ENCODE results near the gene RPRD1B. TPM values are rescaled to one million over a fixed set of nuclear protein-coding genes. Genes with fewer than 3 reads are reported as not detected.

Gene RPRD1B
- total RNA-seq, 1 donor from 2014 or later, result 37.7 TPM

DNA sequence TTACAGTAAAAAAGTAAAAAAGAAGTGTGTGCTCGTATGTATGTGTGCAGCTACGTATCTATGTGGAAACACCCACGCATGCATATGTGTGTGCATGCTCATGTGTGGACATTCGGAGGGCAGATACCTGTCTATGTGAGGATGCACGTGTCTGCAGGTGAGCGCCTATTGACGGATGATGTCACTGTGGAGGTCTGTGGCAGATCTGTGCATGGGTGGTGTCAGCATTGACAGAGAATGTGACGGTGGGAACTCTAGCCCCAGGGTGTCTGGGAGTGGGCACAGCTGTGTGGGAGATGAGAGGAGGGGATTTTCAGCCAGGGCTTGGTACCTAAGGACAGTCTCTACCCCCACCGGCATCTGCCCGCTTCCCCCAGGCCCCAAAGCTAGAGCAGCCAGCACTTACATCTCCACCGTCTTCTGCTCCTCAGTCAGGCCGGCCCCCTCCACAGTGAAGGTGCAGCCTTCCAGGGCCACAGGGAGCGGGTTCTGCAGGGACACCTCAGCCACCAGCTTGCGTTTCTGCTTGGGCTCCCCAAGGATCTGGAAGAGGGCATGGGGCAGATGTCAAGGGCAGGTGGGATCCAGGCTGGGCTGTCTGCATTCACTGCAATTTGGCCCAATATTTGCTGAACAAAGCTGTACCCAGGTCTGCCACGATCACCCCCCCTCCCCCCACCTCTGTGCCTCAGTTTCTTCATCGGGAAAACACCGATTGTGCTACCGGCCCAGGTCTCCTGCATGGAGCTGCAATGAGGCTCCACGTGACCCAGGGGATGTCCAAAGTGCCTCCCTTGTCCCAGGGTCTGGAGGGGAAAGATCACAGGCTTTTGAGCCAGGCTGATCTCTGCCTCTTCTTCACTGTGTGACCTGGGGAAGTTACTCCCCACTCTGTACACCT lies 97.4 kb downstream of the RPRD1B start:
- no peaks in the 10 kb centered on the region for H3F3A ChIP-seq (ENCODE audit: low read depth)
- peaks cover 17% of the 10 kb centered on the region for H3K4me1 Mint-ChIP-seq

DNA sequence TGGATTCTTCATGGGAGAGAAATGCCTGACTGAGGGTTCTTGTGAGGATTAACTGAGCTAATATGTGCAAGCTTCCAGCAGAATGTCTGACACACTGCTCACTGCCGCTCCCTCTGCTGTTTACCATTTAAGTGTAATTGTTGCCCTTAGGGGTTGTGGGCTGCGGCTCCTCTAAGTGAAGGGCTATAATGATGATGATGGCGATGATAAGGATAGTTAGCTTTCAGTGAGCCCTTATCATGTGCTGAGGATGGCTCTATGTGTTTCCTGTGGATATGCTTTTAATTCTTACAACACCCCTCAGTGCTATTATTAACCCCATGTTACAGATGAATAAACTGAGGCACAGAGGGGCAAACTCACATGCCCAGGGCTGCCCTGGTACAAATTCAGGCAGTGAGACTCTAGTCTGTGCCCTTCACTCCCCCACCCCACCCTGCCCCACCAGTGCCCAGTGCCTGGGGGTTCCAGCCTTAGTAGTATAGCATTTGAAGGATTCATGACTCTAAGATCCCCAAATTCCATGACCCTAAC lies 98.1 kb downstream of the RPRD1B start:
- H3K36me3 Mint-ChIP-seq, result no peaks in the 10 kb centered on the region
- no peaks in the 10 kb centered on the region for H3K9me3 ChIP-seq (ENCODE audit: low read depth)
- peaks cover 5% of the 10 kb centered on the region for H3K27me3 Mint-ChIP-seq (ENCODE audit: insufficient read depth, low read depth)
- no peak overlapping the region for H3K9ac ChIP-seq
- no peak overlapping the region for H3K4me2 ChIP-seq
- H3K36me3 ChIP-seq, result no peaks in the 10 kb centered on the region
- H3K27ac ChIP-seq, result no peak overlapping the region
- no peak for DNase-seq (ENCODE audit: low spot score)
- H4K20me1 ChIP-seq (ENCODE audit: low read depth), result no peaks in the 10 kb centered on the region
- no peak overlapping the region for H2AFZ ChIP-seq (replicated peaks)
- H3K27ac Mint-ChIP-seq, result no peak overlapping the region
- H3K4me1 ChIP-seq, result no peaks in the 10 kb centered on the region
- no peaks in the 10 kb centered on the region for H3F3A ChIP-seq (ENCODE audit: low read depth)
- H3K79me2 ChIP-seq (ENCODE audit: low read depth), result no peaks in the 10 kb centered on the region
- no peaks in the 10 kb centered on the region for H3K27me3 ChIP-seq
- no peaks in the 10 kb centered on the region for H3K9me3 Mint-ChIP-seq
- H3K4me3 ChIP-seq, result no peak overlapping the region
- H3K4me3 Mint-ChIP-seq, result no peak overlapping the region
- no peak for TF ChIP-seq EZH2 (IDR thresholded peaks at IDR 0.05)
- TF ChIP-seq EZH2phosphoT487 (IDR thresholded peaks at IDR 0.05), result no peak
- no peak for TF ChIP-seq CTCF (IDR thresholded peaks at IDR 0.05)
- H3K4me1 Mint-ChIP-seq, result peaks cover 17% of the 10 kb centered on the region

More for the DNA sequence above, 97.4 kb downstream of the RPRD1B start:
- Histone ChIP-seq H2AFZ (replicated peaks) (no peak overlapping the region), H3K79me2 (ENCODE audit: low read depth) (no peaks in the 10 kb centered on the region), H3K4me3 (no peak overlapping the region), H3K36me3 (no peaks in the 10 kb centered on the region), H3K9me3 (ENCODE audit: low read depth) (no peaks in the 10 kb centered on the region), H3K27ac (no peak overlapping the region), H3K27me3 (no peaks in the 10 kb centered on the region), H4K20me1 (ENCODE audit: low read depth) (no peaks in the 10 kb centered on the region), H3K9ac (no peak overlapping the region), H3K4me2 (no peak overlapping the region), H3K4me1 (no peaks in the 10 kb centered on the region)
- Mint-ChIP-seq H3K4me3 (no peak overlapping the region), H3K27me3 (ENCODE audit: insufficient read depth, low read depth) (peaks cover 5% of the 10 kb centered on the region), H3K36me3 (no peaks in the 10 kb centered on the region), H3K27ac (peak overlapping the region; percentile 67), H3K9me3 (no peaks in the 10 kb centered on the region)
- no peak for TF ChIP-seq CTCF (IDR thresholded peaks at IDR 0.05)
- TF ChIP-seq EZH2phosphoT487 (IDR thresholded peaks at IDR 0.05), result no peak
- no peak for TF ChIP-seq EZH2 (IDR thresholded peaks at IDR 0.05)
- no peak for DNase-seq (ENCODE audit: low spot score)

GRCh38 chr20:38132156-38132909 lies 98.8 kb downstream of the RPRD1B start:
- no peak overlapping the region for H3K27ac Mint-ChIP-seq
- Histone ChIP-seq H3K9ac (no peak overlapping the region), H2AFZ (replicated peaks) (no peak overlapping the region), H3K4me2 (no peak overlapping the region), H3K27me3 (no peaks in the 10 kb centered on the region), H3K79me2 (ENCODE audit: low read depth) (no peaks in the 10 kb centered on the region), H3K4me3 (no peak overlapping the region), H3K4me1 (no peaks in the 10 kb centered on the region), H4K20me1 (ENCODE audit: low read depth) (no peaks in the 10 kb centered on the region), H3K9me3 (ENCODE audit: low read depth) (no peaks in the 10 kb centered on the region), H3K36me3 (no peaks in the 10 kb centered on the region), H3K27ac (no peak overlapping the region), H3F3A (ENCODE audit: low read depth) (no peaks in the 10 kb centered on the region)
- no peaks in the 10 kb centered on the region for H3K36me3 Mint-ChIP-seq
- H3K4me3 Mint-ChIP-seq, result no peak overlapping the region
- no peak for DNase-seq (ENCODE audit: low spot score)
- no peaks in the 10 kb centered on the region for H3K9me3 Mint-ChIP-seq
- no peak for TF ChIP-seq CTCF (IDR thresholded peaks at IDR 0.05)
- H3K4me1 Mint-ChIP-seq, result peaks cover 17% of the 10 kb centered on the region
- peaks cover 9% of the 10 kb centered on the region for H3K27me3 Mint-ChIP-seq (ENCODE audit: insufficient read depth, low read depth)
